ENCODE measurements around the gene BABAM1.

BABAM1 gene

GRCh38 chr19:17243830-17244617 lies 23.2 kb upstream of the BABAM1 start:
- TF ChIP-seq, protein P1, sequence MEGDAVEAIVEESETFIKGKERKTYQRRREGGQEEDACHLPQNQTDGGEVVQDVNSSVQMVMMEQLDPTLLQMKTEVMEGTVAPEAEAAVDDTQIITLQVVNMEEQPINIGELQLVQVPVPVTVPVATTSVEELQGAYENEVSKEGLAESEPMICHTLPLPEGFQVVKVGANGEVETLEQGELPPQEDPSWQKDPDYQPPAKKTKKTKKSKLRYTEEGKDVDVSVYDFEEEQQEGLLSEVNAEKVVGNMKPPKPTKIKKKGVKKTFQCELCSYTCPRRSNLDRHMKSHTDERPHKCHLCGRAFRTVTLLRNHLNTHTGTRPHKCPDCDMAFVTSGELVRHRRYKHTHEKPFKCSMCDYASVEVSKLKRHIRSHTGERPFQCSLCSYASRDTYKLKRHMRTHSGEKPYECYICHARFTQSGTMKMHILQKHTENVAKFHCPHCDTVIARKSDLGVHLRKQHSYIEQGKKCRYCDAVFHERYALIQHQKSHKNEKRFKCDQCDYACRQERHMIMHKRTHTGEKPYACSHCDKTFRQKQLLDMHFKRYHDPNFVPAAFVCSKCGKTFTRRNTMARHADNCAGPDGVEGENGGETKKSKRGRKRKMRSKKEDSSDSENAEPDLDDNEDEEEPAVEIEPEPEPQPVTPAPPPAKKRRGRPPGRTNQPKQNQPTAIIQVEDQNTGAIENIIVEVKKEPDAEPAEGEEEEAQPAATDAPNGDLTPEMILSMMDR (IDR thresholded peaks at IDR 0.05), result no peak
- H3K4me3 ChIP-seq, result peak overlapping the region; percentile 98
- no peak for DNase-seq (ENCODE audit: low spot score)
- peak overlapping the region; percentile 61 to 91 for H3K27ac ChIP-seq

- TF ChIP-seq, protein P1 (IDR thresholded peaks at IDR 0.05), result no peak
- peak overlapping the region; percentile 61 to 91 for H3K27ac ChIP-seq
- no peak for DNase-seq (ENCODE audit: low spot score)
- peak overlapping the region; percentile 98 for H3K4me3 ChIP-seq
Measured at GRCh38 chr19:17244618-17245534, 22.4 kb upstream of the BABAM1 start.

DNA sequence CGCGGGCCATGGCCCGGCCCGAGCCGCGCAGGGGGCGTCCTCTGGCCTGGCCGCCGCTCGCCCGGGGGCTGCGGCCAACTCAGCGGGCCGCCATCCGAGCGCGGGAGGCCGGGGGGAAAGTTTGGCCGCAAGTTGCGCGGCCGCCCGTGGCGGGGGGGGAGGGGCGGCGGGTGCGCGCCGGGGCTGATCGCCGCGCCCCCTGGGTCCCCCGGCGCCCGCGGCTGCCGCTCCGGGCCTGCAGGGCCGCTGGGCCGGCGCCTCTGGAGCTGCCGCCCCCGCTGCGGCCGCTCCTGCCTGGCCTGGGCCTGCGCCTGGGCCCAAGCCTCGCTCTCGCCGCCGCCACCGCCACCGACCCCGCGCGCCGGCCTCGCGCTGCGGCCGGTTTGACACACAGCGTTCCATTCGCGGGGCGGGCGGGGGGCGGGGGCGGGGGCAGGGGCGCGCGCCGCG lies 21.7 kb upstream of the BABAM1 start, which contains the start of gene NR2F6:
NR2F6 (minus strand) TSS at position 385 of the 450 bp plus-strand sequence. CDS start 699 bp downstream, outside the sequence.
- DNase-seq (ENCODE audit: low spot score), result no peak
- TF ChIP-seq, protein P1 (IDR thresholded peaks at IDR 0.05), result no peak
- Histone ChIP-seq H3K27ac (peak within 1 kb of the TSS; percentile 61 to 91), H3K4me3 (peak within 1 kb of the TSS; percentile 98)

- DNase-seq (ENCODE audit: low spot score), result no peak
Measured at GRCh38 chr19:17246681-17247425, 20.4 kb upstream of the BABAM1 start.

GRCh38 chr19:17248011-17248776 lies 19.0 kb upstream of the BABAM1 start:
- no peak for DNase-seq (ENCODE audit: low spot score)
- H3K27ac ChIP-seq, result no peak overlapping the region

More at GRCh38 chr19:17246681-17247425, 20.4 kb upstream of the BABAM1 start:
- H3K4me3 ChIP-seq, result peak overlapping the region; percentile 98
- peak overlapping the region; percentile 52 to 91 for H3K27ac ChIP-seq
- TF ChIP-seq, protein P1 (IDR thresholded peaks at IDR 0.05), result no peak

More at GRCh38 chr19:17248011-17248776, 19.0 kb upstream of the BABAM1 start:
- no peak overlapping the region for H3K4me3 ChIP-seq
- TF ChIP-seq, protein P1 (IDR thresholded peaks at IDR 0.05), result no peak
